ENCODE data around the gene CRIP3.
A peak's percentile ranks its signal among the peaks of the same experiment; 100 is the strongest.

The CRIP3 gene

GRCh38 chr6:43268782-43269272, 39.8 kb downstream of the CRIP3 start:
- Histone ChIP-seq H3K36me3 (ENCODE audit: insufficient read depth, low read depth, low read length) (no peaks in the 10 kb centered on the region), H3K9me3 (ENCODE audit: insufficient read depth, low read depth, low read length) (no peaks in the 10 kb centered on the region), H3K4me1 (ENCODE audit: insufficient read depth, low read length) (peaks cover 6% of the 10 kb centered on the region; the same call in 1 of the 2 replicates), H3K27ac (ENCODE audit: low read length) (no peak overlapping the region), H3K9ac (ENCODE audit: low read depth, low read length) (no peak overlapping the region), H3K4me3 (ENCODE audit: low read length) (0 out of 2 replicates have a peak overlapping the region, but pooled peaks have one; percentile 45), H3K27me3 (ENCODE audit: insufficient read depth, low read length) (peaks cover 62% of the 10 kb centered on the region)

- H3K9me3 ChIP-seq (ENCODE audit: insufficient read depth, low read depth, low read length) = no peaks in the 10 kb centered on the region
- H3K4me1 ChIP-seq (ENCODE audit: insufficient read depth, low read length) = peaks cover 6% of the 10 kb centered on the region; the same call in 1 of the 2 replicates
- H3K27ac ChIP-seq (ENCODE audit: low read length) = no peak overlapping the region
- H3K27me3 ChIP-seq (ENCODE audit: insufficient read depth, low read length) = peaks cover 57% of the 10 kb centered on the region
- H3K36me3 ChIP-seq (ENCODE audit: insufficient read depth, low read depth, low read length) = no peaks in the 10 kb centered on the region
- H3K9ac ChIP-seq (ENCODE audit: low read depth, low read length) = no peak overlapping the region
- H3K4me3 ChIP-seq (ENCODE audit: low read length) = no peak overlapping the region
Observed at GRCh38 chr6:43268355-43268700, 40.3 kb downstream of the CRIP3 start.

GRCh38 chr6:43267619-43268354, 40.8 kb downstream of the CRIP3 start:
- H3K9ac ChIP-seq (ENCODE audit: low read depth, low read length) = peak overlapping the region; percentile 16; the same call in 1 of the 2 replicates
- no peaks in the 10 kb centered on the region for H3K9me3 ChIP-seq (ENCODE audit: insufficient read depth, low read depth, low read length)
- no peak overlapping the region for H3K4me3 ChIP-seq (ENCODE audit: low read length)
- no peak overlapping the region for H3K27ac ChIP-seq (ENCODE audit: low read length)
- H3K4me1 ChIP-seq (ENCODE audit: insufficient read depth, low read length) = peaks cover 6% of the 10 kb centered on the region; the same call in 1 of the 2 replicates
- no peaks in the 10 kb centered on the region for H3K36me3 ChIP-seq (ENCODE audit: insufficient read depth, low read depth, low read length)
- H3K27me3 ChIP-seq (ENCODE audit: insufficient read depth, low read length) = peaks cover 52% of the 10 kb centered on the region

GRCh38 chr6:43265564-43265963, 43.1 kb downstream of the CRIP3 start:
- Histone ChIP-seq H3K9me3 (ENCODE audit: insufficient read depth, low read depth, low read length) (no peaks in the 10 kb centered on the region), H3K27ac (ENCODE audit: low read length) (no peak overlapping the region), H3K4me3 (ENCODE audit: low read length) (no peak overlapping the region), H3K4me1 (ENCODE audit: insufficient read depth, low read length) (peaks cover 6% of the 10 kb centered on the region; the same call in 1 of the 2 replicates), H3K9ac (ENCODE audit: low read depth, low read length) (no peak overlapping the region), H3K36me3 (ENCODE audit: insufficient read depth, low read depth, low read length) (no peaks in the 10 kb centered on the region), H3K27me3 (ENCODE audit: insufficient read depth, low read length) (peaks cover 33% of the 10 kb centered on the region)

- Histone ChIP-seq H3K27me3 (ENCODE audit: insufficient read depth, low read length) (peaks cover 24% of the 10 kb centered on the region), H3K4me3 (ENCODE audit: low read length) (no peak overlapping the region), H3K4me1 (ENCODE audit: insufficient read depth, low read length) (peaks cover 6% of the 10 kb centered on the region; the same call in 1 of the 2 replicates), H3K36me3 (ENCODE audit: insufficient read depth, low read depth, low read length) (no peaks in the 10 kb centered on the region), H3K9me3 (ENCODE audit: insufficient read depth, low read depth, low read length) (no peaks in the 10 kb centered on the region), H3K27ac (ENCODE audit: low read length) (no peak overlapping the region), H3K9ac (ENCODE audit: low read depth, low read length) (no peak overlapping the region)
Observed at GRCh38 chr6:43264599-43265145, 44.0 kb downstream of the CRIP3 start.

- Histone ChIP-seq H3K4me1 (ENCODE audit: insufficient read depth, low read length) (peaks cover 6% of the 10 kb centered on the region; the same call in 1 of the 2 replicates), H3K9ac (ENCODE audit: low read depth, low read length) (no peak overlapping the region), H3K27me3 (ENCODE audit: insufficient read depth, low read length) (peaks cover 12% of the 10 kb centered on the region), H3K36me3 (ENCODE audit: insufficient read depth, low read depth, low read length) (no peaks in the 10 kb centered on the region), H3K27ac (ENCODE audit: low read length) (no peak overlapping the region), H3K9me3 (ENCODE audit: insufficient read depth, low read depth, low read length) (no peaks in the 10 kb centered on the region), H3K4me3 (ENCODE audit: low read length) (no peak overlapping the region)
Observed at GRCh38 chr6:43263314-43264178, 45.1 kb downstream of the CRIP3 start.

GRCh38 chr6:43262780-43263313, 45.8 kb downstream of the CRIP3 start:
- peaks cover 6% of the 10 kb centered on the region; the same call in 1 of the 2 replicates for H3K4me1 ChIP-seq (ENCODE audit: insufficient read depth, low read length)
- H3K27ac ChIP-seq (ENCODE audit: low read length) = no peak overlapping the region
- H3K9me3 ChIP-seq (ENCODE audit: insufficient read depth, low read depth, low read length) = no peaks in the 10 kb centered on the region
- no peak overlapping the region for H3K9ac ChIP-seq (ENCODE audit: low read depth, low read length)
- no peak overlapping the region for H3K4me3 ChIP-seq (ENCODE audit: low read length)
- peaks cover 5% of the 10 kb centered on the region for H3K27me3 ChIP-seq (ENCODE audit: insufficient read depth, low read length)
- H3K36me3 ChIP-seq (ENCODE audit: insufficient read depth, low read depth, low read length) = no peaks in the 10 kb centered on the region

- H3K4me3 ChIP-seq (ENCODE audit: low read length) = no peak overlapping the region
- no peak overlapping the region for H3K27ac ChIP-seq (ENCODE audit: low read length)
- H3K27me3 ChIP-seq (ENCODE audit: insufficient read depth, low read length) = no peaks in the 10 kb centered on the region
- H3K4me1 ChIP-seq (ENCODE audit: insufficient read depth, low read length) = no peaks in the 10 kb centered on the region; the same call in 1 of the 2 replicates
- no peaks in the 10 kb centered on the region for H3K36me3 ChIP-seq (ENCODE audit: insufficient read depth, low read depth, low read length)
- H3K9me3 ChIP-seq (ENCODE audit: insufficient read depth, low read depth, low read length) = no peaks in the 10 kb centered on the region
- no peak overlapping the region for H3K9ac ChIP-seq (ENCODE audit: low read depth, low read length)
Observed at GRCh38 chr6:43262000-43262779, 46.4 kb downstream of the CRIP3 start.

GRCh38 chr6:43261198-43261597, 47.4 kb downstream of the CRIP3 start:
- Histone ChIP-seq H3K9me3 (ENCODE audit: insufficient read depth, low read depth, low read length) (no peaks in the 10 kb centered on the region), H3K27ac (ENCODE audit: low read length) (no peak overlapping the region), H3K4me1 (ENCODE audit: insufficient read depth, low read length) (no peaks in the 10 kb centered on the region), H3K9ac (ENCODE audit: low read depth, low read length) (no peak overlapping the region), H3K36me3 (ENCODE audit: insufficient read depth, low read depth, low read length) (no peaks in the 10 kb centered on the region), H3K4me3 (ENCODE audit: low read length) (no peak overlapping the region), H3K27me3 (ENCODE audit: insufficient read depth, low read length) (no peaks in the 10 kb centered on the region)

GRCh38 chr6:43260791-43261190, 47.8 kb downstream of the CRIP3 start:
- H3K36me3 ChIP-seq (ENCODE audit: insufficient read depth, low read depth, low read length) = no peaks in the 10 kb centered on the region
- H3K9ac ChIP-seq (ENCODE audit: low read depth, low read length) = no peak overlapping the region
- H3K9me3 ChIP-seq (ENCODE audit: insufficient read depth, low read depth, low read length) = no peaks in the 10 kb centered on the region
- no peaks in the 10 kb centered on the region for H3K4me1 ChIP-seq (ENCODE audit: insufficient read depth, low read length)
- no peak overlapping the region for H3K4me3 ChIP-seq (ENCODE audit: low read length)
- no peak overlapping the region for H3K27ac ChIP-seq (ENCODE audit: low read length)
- no peaks in the 10 kb centered on the region for H3K27me3 ChIP-seq (ENCODE audit: insufficient read depth, low read length)

All from iPS-20b (cell line).